GM19438 (cell line): ENCODE measurements around the gene RNF157.
"Not testable (repeated sequence)": the region's sequence is repeated elsewhere in the genome, so short reads cannot be mapped to it uniquely, and the experiment has no call there.

ENCODE experiments used
- ATAC-seq: cut with Tn5 transposase; IDR thresholded peaks from one replicate; pipeline ENCODE4 v1.9.1; 2021; ENCODE audit warnings: low read depth; ENCODE audit not compliant: unreplicated experiment

Gene RNF157

GRCh38 chr17:76195281-76196096 is 44.8 kb downstream of the RNF157 start:
- ATAC-seq = no peak

- ATAC-seq = no peak
These were observed 46.7 kb downstream of the RNF157 start for GRCh38 chr17:76193591-76193990.

DNA sequence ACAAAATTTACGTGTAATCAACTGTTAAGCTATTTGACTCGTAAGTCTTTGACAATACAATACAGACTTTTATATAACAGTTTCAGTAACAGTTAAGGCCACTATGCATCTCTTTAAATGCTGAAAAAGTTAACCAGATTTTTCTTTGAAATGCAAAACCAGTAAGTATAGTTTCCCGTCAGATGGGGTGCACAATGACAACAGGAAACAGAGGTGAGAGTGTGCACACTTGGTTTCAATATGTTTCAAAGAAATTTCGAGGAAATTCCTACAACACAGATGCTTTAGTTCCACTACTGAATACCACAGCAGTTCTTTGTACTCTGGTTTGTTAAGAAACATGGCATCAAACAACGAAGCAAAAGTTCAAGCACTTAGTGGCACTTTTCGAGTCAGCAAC is 48.4 kb downstream of the RNF157 start:
- ATAC-seq = peak; percentile 67

DNA sequence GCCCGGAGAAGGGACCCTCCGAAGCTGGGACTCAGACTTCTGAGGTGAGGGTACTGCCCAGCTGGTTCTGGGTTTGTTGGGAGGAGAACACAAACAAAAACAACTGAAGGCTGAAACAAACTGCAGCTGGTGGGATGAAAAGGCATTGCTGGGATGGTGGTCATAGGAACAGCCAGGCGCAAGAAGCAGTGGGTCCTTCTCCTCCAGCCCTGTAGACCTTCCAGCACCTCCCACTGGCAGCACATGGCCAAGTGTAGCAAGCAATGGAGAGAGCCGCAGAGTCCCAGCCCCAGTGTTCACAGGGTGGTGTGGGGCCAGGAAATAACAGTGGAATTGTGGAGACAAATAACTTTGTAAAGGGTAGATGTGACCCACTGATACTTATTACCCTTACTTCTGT is 50.6 kb downstream of the RNF157 start:
- no peak for ATAC-seq

GRCh38 chr17:76189247-76189646 is 51.0 kb downstream of the RNF157 start:
- no peak for ATAC-seq

DNA sequence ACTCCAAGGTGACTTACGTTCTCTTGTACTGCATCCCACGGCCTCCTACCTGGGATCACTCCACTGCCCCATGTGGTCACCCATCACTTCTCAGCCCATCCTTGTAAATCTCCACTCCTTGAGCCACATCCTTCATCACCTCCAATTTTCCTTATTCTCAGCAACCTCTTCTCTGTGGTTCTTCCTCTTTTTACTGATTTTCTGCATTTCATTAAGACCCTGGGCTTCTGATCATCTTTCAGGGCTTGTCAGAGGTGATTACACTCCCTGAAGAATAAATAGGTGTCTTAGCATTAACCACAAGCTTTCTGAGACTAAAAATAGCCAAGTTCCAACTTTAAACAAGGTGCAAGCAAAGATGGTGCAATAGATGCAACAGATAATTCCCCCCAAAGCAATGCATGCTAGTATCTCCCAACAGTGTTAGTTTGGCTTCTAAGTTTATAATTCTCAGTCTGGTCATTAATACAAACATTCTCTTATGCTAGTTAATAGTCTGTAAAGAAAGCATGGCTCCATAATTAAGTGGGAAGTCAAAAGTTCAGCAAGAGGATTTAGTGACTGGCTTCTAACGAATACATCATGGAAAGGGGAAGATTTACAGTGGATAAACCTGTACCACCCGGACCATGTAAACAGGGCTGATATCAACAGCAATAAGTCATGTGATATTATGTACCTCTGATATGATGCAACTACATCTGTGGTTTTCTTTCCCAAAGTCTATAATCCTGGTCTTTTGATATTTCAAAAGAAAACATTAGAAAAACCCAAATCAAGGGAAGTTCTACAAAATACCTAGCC is 51.9 kb downstream of the RNF157 start:
- ATAC-seq = no peak

DNA sequence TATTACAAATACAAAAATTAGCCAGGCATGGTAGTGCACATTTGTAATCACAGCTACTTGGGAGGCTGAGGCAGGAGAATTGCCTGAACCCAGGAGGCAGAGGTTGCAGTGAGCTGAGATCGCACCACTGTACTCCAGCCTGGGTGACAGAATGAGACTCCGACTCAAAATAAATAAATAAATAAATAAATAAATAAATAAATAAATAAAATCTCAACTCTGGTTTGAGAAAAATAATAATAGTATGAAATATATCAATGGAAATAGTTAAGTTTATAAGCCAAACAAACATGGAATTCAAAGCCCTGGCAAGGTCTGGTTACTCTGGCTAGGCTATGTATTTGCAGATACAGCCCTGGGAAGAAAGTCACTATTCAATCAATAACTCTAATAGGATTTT is 53.5 kb downstream of the RNF157 start:
- not testable (repeated sequence) for ATAC-seq

GRCh38 chr17:76184290-76184689 is 56.0 kb downstream of the RNF157 start:
- ATAC-seq = no peak

DNA sequence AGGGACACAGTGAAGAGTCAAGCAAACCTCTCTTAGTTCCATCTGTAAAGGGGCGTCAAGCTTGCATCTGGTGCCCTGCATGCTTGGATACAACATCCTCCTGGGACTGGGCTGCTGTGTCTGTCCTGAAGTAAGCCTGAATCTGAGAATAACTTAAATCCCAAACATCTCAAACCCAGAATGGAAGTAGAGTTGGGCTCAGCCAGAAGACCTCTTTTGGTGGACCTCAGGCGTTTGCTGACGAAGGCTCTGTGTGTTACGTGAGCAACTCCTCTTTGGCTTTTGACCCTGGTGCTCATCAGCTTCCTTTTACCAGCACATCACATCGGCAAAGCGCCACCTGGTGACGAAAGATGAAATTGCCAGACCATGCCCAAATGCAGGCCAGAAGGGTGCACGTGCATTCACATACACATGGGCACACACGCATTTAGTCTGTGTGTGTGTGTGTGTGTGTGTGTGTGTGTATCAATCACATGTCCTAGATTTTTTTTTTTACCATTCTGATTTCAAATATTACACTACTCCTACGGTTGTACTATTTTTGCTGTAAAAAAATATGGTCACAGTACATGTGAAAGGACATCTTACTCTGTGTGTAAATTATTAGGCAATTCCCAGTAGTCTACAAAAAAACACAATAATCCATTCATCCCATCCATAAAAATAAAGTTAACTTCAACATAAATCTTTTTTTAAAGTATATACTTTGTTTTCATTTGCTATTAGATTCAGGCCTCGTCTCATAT is 58.1 kb downstream of the RNF157 start:
- ATAC-seq = no peak

DNA sequence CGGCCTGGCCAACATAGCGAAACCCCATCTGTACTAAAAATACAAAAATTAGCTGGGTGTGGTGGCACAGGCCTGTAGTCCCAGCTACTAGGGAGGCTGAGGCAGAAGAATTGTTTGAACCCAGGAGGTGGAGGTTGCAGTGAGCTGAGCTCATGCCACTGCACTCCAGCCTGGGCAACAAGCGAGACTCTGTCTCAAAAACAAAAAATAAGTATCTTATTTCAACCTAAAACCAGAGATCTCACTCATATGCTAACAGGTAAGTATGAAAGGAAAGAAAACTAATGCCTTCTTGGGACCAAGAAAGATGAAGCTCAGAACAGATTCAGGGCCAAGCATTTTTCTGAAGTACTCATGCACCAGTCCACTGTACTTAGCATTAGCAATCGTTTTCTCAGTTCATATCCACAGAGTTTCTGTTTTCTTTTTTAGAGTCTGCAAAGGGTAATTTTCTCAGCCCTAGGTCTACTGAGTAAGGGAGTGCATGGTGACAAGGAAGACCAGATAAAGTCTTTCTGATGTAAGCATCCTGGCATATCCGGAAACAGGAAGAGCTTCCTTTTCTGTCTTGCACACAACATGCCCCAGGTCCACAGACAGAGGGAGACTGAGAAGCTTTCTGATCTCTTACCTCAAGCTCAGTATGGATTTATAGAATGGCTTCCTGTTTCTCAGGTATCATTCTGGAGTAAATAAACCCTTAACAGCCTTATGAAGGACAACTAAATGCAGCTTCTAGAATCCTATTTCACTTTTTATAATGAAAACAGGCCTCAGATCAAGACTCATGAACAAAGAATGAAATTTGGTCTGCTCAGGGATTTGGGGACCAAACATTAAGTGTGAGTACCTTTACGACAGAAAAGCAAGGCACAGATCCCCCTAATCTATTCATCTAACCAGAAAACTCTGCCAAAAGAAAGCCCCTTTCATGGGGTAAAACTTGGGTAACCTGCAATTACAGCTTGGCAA is 60.5 kb downstream of the RNF157 start:
- no peak for ATAC-seq

DNA sequence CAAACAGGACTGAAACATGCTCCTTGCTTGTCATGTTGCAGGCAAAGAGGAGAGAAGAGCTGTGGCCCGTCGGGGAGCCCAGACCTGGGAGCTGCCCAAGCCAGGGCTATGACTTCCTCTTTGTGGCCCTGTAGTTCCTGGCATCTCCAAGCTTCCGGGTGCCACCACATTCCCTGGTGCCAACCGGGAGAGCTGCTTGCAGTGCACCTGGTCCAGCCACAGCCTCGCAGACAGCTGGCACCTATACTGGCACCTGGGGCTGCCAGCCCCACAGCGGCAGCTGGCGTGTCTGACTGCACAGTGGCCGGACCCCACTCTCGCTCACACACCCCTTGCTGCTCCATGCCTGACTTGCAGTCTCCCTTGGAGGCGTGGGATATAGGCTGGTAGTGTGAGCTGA is 62.2 kb downstream of the RNF157 start:
- ATAC-seq = no peak

GRCh38 chr17:76176701-76177574 is 63.4 kb downstream of the RNF157 start:
- no peak for ATAC-seq

DNA sequence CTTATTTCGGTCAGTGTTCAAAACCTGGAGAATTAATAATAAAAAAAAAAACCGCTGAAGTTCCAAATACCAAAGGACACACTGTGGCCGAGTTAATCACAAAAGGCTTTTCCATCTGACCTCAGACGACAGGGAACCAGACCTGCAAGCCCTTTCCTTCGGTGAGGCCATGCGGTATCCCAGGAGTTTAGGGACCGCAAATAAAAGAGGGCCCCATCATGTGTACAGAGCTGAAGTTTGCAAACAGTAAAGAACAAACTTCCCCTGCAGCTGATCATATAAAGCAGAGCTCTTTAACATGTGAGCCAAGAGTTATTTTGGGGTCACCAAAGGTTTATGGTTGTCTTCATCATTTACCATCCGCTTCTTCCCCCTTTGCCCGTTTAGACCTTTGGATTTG is 66.3 kb downstream of the RNF157 start:
- no peak for ATAC-seq

- no peak for ATAC-seq
These were observed 66.8 kb downstream of the RNF157 start for GRCh38 chr17:76173474-76173873.

GRCh38 chr17:76171706-76172105 is 68.6 kb downstream of the RNF157 start:
- no peak for ATAC-seq

DNA sequence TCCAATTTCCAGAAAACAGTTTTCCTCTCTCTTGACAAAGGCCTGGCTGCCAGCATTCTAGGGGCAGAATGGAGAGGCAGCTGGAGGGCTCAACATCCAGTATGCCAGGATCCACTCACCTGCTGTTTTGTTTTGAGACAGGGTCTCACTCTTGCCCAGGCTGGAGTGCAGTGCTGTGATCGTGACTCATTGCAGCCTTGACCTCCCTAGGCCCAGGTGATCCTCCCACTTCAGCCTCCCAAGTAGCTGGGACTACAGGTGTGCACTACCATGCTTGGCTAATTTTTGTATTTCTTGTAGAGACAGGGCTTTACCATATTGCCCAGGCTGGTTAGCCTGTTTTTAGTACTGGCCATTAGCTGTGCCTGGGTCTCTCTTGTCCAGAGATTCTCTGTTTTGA is 70.2 kb downstream of the RNF157 start:
- ATAC-seq = no peak

- no peak for ATAC-seq
These were observed 73.4 kb downstream of the RNF157 start for GRCh38 chr17:76166906-76167305.

GRCh38 chr17:76166168-76166567 is 74.1 kb downstream of the RNF157 start:
- no peak for ATAC-seq

- ATAC-seq = no peak
These were observed 76.0 kb downstream of the RNF157 start for GRCh38 chr17:76164331-76164730.
